ENCODE results near the gene ZNF397. TPM values are rescaled to one million over a fixed set of nuclear protein-coding genes. Genes with fewer than 3 reads are reported as not detected.

Gene ZNF397
- total and polyA plus RNA-seq, 4 donors: 12.2 to 53.8 (median 17.1) TPM

- Histone ChIP-seq H3K27me3 (ENCODE audit: control insufficient read depth in 3 of 3, insufficient read depth in 3 of 3, low read length in 2 of 3) (no peaks in the 10 kb centered on the region), H3K36me3 (ENCODE audit: control insufficient read depth in 4 of 4, insufficient read depth in 4 of 4, low read length in 4 of 4) (peaks cover 16 to 36% (median 26%) of the 10 kb centered on the region in 4 donors), H3K4me1 (ENCODE audit: control insufficient read depth in 5 of 5, insufficient read depth in 5 of 5, low read length in 5 of 5) (no peaks in the 10 kb centered on the region), H3K9me3 (ENCODE audit: control insufficient read depth in 4 of 4, insufficient read depth in 3 of 4, low read length in 3 of 4) (peaks cover 0 to 4% (median under 1%) of the 10 kb centered on the region in 4 donors), H3K4me3 (no peak overlapping the region), H3K27ac (ENCODE audit: low read depth in 1 of 2, low read length in 1 of 2) (no peak overlapping the region), H3K9ac (ENCODE audit: insufficient read depth in 1 of 2, low read length in 2 of 2) (no peak overlapping the region)
- ATAC-seq (ENCODE audit: insufficient read depth, low FRiP score) (no peak), DNase-seq (no peak)
- no peak for TF ChIP-seq CTCF (IDR thresholded peaks at IDR 0.05; ENCODE audit: control extremely low read depth, extremely low read depth)
- 93% methylated on average over 1 of the region's 1 CpG for WGBS, 2 donors
Observed at GRCh38 chr18:35252466-35252865, 11.6 kb downstream of the ZNF397 start.

GRCh38 chr18:35253655-35254287 is 12.9 kb downstream of the ZNF397 start:
- no peak for TF ChIP-seq CTCF (IDR thresholded peaks at IDR 0.05; ENCODE audit: control extremely low read depth, extremely low read depth)
- Histone ChIP-seq H3K27me3 (ENCODE audit: control insufficient read depth in 3 of 3, insufficient read depth in 3 of 3, low read length in 2 of 3) (no peaks in the 10 kb centered on the region), H3K36me3 (ENCODE audit: control insufficient read depth in 4 of 4, insufficient read depth in 4 of 4, low read length in 4 of 4) (peaks cover 21 to 26% (median 24%) of the 10 kb centered on the region in 4 donors), H3K9me3 (ENCODE audit: control insufficient read depth in 4 of 4, insufficient read depth in 3 of 4, low read length in 3 of 4) (peaks cover 0 to 4% (median under 1%) of the 10 kb centered on the region in 4 donors), H3K9ac (ENCODE audit: insufficient read depth in 1 of 2, low read length in 2 of 2) (no peak overlapping the region), H3K4me1 (ENCODE audit: control insufficient read depth in 5 of 5, insufficient read depth in 5 of 5, low read length in 5 of 5) (no peaks in the 10 kb centered on the region), H3K27ac (ENCODE audit: low read depth in 1 of 2, low read length in 1 of 2) (no peak overlapping the region), H3K4me3 (no peak overlapping the region)
- no peak for DNase-seq
- ATAC-seq (ENCODE audit: insufficient read depth, low FRiP score): no peak
- 94 to 98% methylated on average over 4 of the region's 4 CpGs for WGBS, 2 donors

GRCh38 chr18:35256947-35257346 is 16.1 kb downstream of the ZNF397 start:
- WGBS, 2 donors: 95% methylated on average over 3 of the region's 3 CpGs
- peaks cover 0 to 4% (median under 1%) of the 10 kb centered on the region in 4 donors for H3K9me3 ChIP-seq (ENCODE audit: control insufficient read depth in 4 of 4, insufficient read depth in 3 of 4, low read length in 3 of 4)
- no peak for TF ChIP-seq CTCF (IDR thresholded peaks at IDR 0.05; ENCODE audit: control extremely low read depth, extremely low read depth)
- no peak for ATAC-seq (ENCODE audit: insufficient read depth, low FRiP score)
- H3K4me3 ChIP-seq: no peak overlapping the region
- no peak overlapping the region for H3K9ac ChIP-seq (ENCODE audit: insufficient read depth in 1 of 2, low read length in 2 of 2)
- no peak overlapping the region for H3K27ac ChIP-seq (ENCODE audit: low read depth in 1 of 2, low read length in 1 of 2)
- peaks cover 22 to 27% (median 24%) of the 10 kb centered on the region in 4 donors for H3K36me3 ChIP-seq (ENCODE audit: control insufficient read depth in 4 of 4, insufficient read depth in 4 of 4, low read length in 4 of 4)
- no peaks in the 10 kb centered on the region for H3K4me1 ChIP-seq (ENCODE audit: control insufficient read depth in 5 of 5, insufficient read depth in 5 of 5, low read length in 5 of 5)
- DNase-seq: no peak
- H3K27me3 ChIP-seq (ENCODE audit: control insufficient read depth in 3 of 3, insufficient read depth in 3 of 3, low read length in 2 of 3): no peaks in the 10 kb centered on the region

All from lung (tissue), 12 donors.